SK-N-SH (cell line): ENCODE data around the gene C1QTNF9. TPM values are rescaled to one million over a fixed set of nuclear protein-coding genes. Genes with fewer than 3 reads are reported as not detected.

Source experiments
- CTCF ChIA-PET: fragments of 300-600, 350-600 bp; formaldehyde crosslinking; extraction: SDS; loops from one replicate; lab custom pipeline; 2021; lab: Yijun Ruan, JAX
- POLR2A ChIA-PET: fragments of 350-600 bp; sonication (Branson Sonifier 250); formaldehyde crosslinking; extraction: SDS; loops from one replicate; lab custom pipeline; 2020; ENCODE audit warnings: antibody characterized with exemption, inconsistent platforms; lab: Yijun Ruan, JAX
- DNase-seq: peaks from one replicate; pipeline ENCODE4 v3.0.0; 2012
- H2AFZ ChIP-seq: fragments of 200-600 bp; sonication (generic); 2 replicates; pipeline ENCODE4 v1.8.1; 2016; ENCODE audit warnings: antibody characterized with exemption, mild to moderate bottlenecking, low read depth
- H3F3A ChIP-seq: fragments of 200-600 bp; sonication (generic); replicated peaks from 2 replicates; pipeline ENCODE3; 2016; ENCODE audit warnings: antibody characterized with exemption, mild to moderate bottlenecking; ENCODE audit not compliant: insufficient read depth
- H3K27ac ChIP-seq, 2 experiments: fragments of 200-500 bp in 1 of 2; fragments of 200-600 bp in 1 of 2; sonication (Bioruptor generic) in 1 of 2; sonication (generic), shearing (Covaris generic) in 1 of 2; 2 replicates each; pipeline versions ENCODE4 v1.5.1 to v1.6.1; 2014 to 2016; ENCODE audit warnings: low read depth in 2 of 2, inconsistent platforms in 1 of 2, low read length in 1 of 2, mild to moderate bottlenecking in 1 of 2, mixed read lengths in 1 of 2
- H3K27me3 ChIP-seq: fragments of 200-600 bp; sonication (generic), shearing (Covaris generic); 2 replicates; pipeline ENCODE4 v1.6.1; 2016; ENCODE audit warnings: mixed run types; ENCODE audit not compliant: insufficient read depth
- H3K36me3 ChIP-seq, 2 experiments: fragments of 200-500 bp in 1 of 2; fragments of 200-600 bp in 1 of 2; sonication (Bioruptor generic) in 1 of 2; sonication (generic) in 1 of 2; replicated peaks in 1 of 2; 2 replicates each; pipeline versions ENCODE3 to v1.5.1; 2014 to 2016; ENCODE audit warnings: low read length in 1 of 2, mild to moderate bottlenecking in 1 of 2; ENCODE audit not compliant: insufficient read depth in 2 of 2, control insufficient read depth in 1 of 2
- H3K4me1 ChIP-seq, 2 experiments: fragments of 200-500 bp in 1 of 2; fragments of 200-600 bp in 1 of 2; sonication (Bioruptor generic) in 1 of 2; sonication (generic), shearing (Covaris generic) in 1 of 2; 2 replicates each; pipeline versions ENCODE4 v1.5.1 to v1.6.1; 2014 to 2016; ENCODE audit warnings: low read depth in 1 of 2, low read length in 1 of 2, mixed run types in 1 of 2; ENCODE audit not compliant: insufficient read depth in 2 of 2, control insufficient read depth in 1 of 2
- H3K4me2 ChIP-seq: fragments of 200-600 bp; sonication (generic), shearing (Covaris generic); 2 replicates; pipeline ENCODE4 v1.6.1; 2017; ENCODE audit warnings: mixed run types
- H3K4me3 ChIP-seq, 2 experiments: fragments of 200-500 bp in 1 of 2; fragments of 200-600 bp in 1 of 2; sonication (Bioruptor generic) in 1 of 2; sonication (generic), shearing (Covaris generic) in 1 of 2; 2 replicates each; pipeline versions ENCODE4 v1.5.1 to v1.8.1; 2014 to 2016; ENCODE audit warnings: low read depth in 2 of 2, inconsistent platforms in 1 of 2, low read length in 1 of 2, mild to moderate bottlenecking in 1 of 2, mixed read lengths in 1 of 2, moderate library complexity in 1 of 2
- H3K79me2 ChIP-seq: fragments of 200-600 bp; sonication (generic); 2 replicates; pipeline ENCODE4 v1.8.1; 2017; ENCODE audit warnings: mild to moderate bottlenecking; ENCODE audit not compliant: insufficient read depth
- H3K9ac ChIP-seq: fragments of 200-600 bp; sonication (generic); 2 replicates; pipeline ENCODE4 v1.6.1; 2017; ENCODE audit warnings: mixed run types
- H3K9me2 ChIP-seq: fragments of 200-600 bp; sonication (generic); 2 replicates; pipeline ENCODE4 v1.6.1; 2017; ENCODE audit warnings: mixed run types
- H3K9me3 ChIP-seq: fragments of 200-600 bp; sonication (generic); 2 replicates; pipeline ENCODE4 v1.6.1; 2017; ENCODE audit warnings: mixed run types, mild to moderate bottlenecking, moderate library complexity
- H4K20me1 ChIP-seq: fragments of 200-600 bp; sonication (generic); 2 replicates; pipeline ENCODE4 v1.6.1; 2017; ENCODE audit warnings: mild to moderate bottlenecking, mixed run types; ENCODE audit not compliant: insufficient read depth
- CHD2 ChIP-seq: fragments of 150-350 bp; IDR thresholded peaks from 2 replicates; pipeline ENCODE4 v1.6.1; 2018; ENCODE audit warnings: low read length; ENCODE audit not compliant: partially characterized antibody
- ELF1 ChIP-seq: IDR thresholded peaks from 2 replicates; pipeline ENCODE4 v1.4.0; 2012
- EP300 ChIP-seq, 2 experiments: IDR thresholded peaks; 2 replicates each; pipeline versions ENCODE4 v1.4.0 to v1.6.1; 2012; ENCODE audit warnings: borderline replicate concordance in 1 of 2, low read depth in 1 of 2, low read length in 1 of 2
- FOSL2 ChIP-seq: IDR thresholded peaks from 2 replicates; pipeline ENCODE4 v1.4.0; 2012; ENCODE audit warnings: low read depth, mild to moderate bottlenecking, moderate library complexity, borderline replicate concordance
- FOXJ3 ChIP-seq: sonication (generic); formaldehyde crosslinking; IDR thresholded peaks from 2 replicates; pipeline ENCODE4 v1.5.1; 2020; ENCODE audit warnings: mild to moderate bottlenecking, missing genetic modification reagents
- FOXM1 ChIP-seq: IDR thresholded peaks from 2 replicates; pipeline ENCODE4 v1.4.0; 2012; ENCODE audit warnings: low read depth, mild to moderate bottlenecking
- MEF2A ChIP-seq: IDR thresholded peaks from 2 replicates; pipeline ENCODE4 v1.4.0; 2012; ENCODE audit warnings: low read depth, borderline replicate concordance
- NFIC ChIP-seq: IDR thresholded peaks from 2 replicates; pipeline ENCODE4 v1.4.0; 2012; ENCODE audit warnings: borderline replicate concordance
- PBX3 ChIP-seq: IDR thresholded peaks from 2 replicates; pipeline ENCODE4; 2012
- RAD21 ChIP-seq: IDR thresholded peaks from 2 replicates; pipeline ENCODE4 v1.6.1; 2012; ENCODE audit warnings: mild to moderate bottlenecking, low read length
- RCOR1 ChIP-seq: fragments of 150-350 bp; IDR thresholded peaks from 2 replicates; pipeline ENCODE4 v1.6.1; 2017; ENCODE audit warnings: antibody characterized with exemption, low read length
- REST ChIP-seq: IDR thresholded peaks from 2 replicates; pipeline ENCODE4 v1.6.1; 2012; ENCODE audit warnings: mild to moderate bottlenecking, low read depth, low read length, moderate library complexity
- RXRA ChIP-seq: IDR thresholded peaks from 2 replicates; pipeline ENCODE4 v1.4.0; 2012; ENCODE audit warnings: low read depth, mild to moderate bottlenecking, borderline replicate concordance
- SIN3A ChIP-seq: IDR thresholded peaks from 2 replicates; pipeline ENCODE4 v1.6.1; 2012; ENCODE audit warnings: low read depth, mild to moderate bottlenecking, low read length, moderate library complexity, borderline replicate concordance
- TAF1 ChIP-seq: IDR thresholded peaks from 2 replicates; pipeline ENCODE4 v1.6.1; 2012; ENCODE audit warnings: low read depth, mild to moderate bottlenecking, low read length, moderate library complexity, borderline replicate concordance
- YY1 ChIP-seq: IDR thresholded peaks from 2 replicates; pipeline ENCODE4 v1.4.0; 2012; ENCODE audit warnings: low read depth, mild to moderate bottlenecking
- ZBTB33 ChIP-seq: IDR thresholded peaks from 2 replicates; pipeline ENCODE4 v1.4.0; 2012; ENCODE audit warnings: low read depth, borderline replicate concordance
- WGBS: methylation state at CpG from one replicate; pipeline ENCODE4 v1.1.6; 2017; ENCODE audit warnings: low lambda C conversion rate; 5-methylcytosine and 5-hydroxymethylcytosine counted together
- polyA plus RNA-seq, 3 experiments: library from polyadenylated mRNA; depleted of rRNA; stranded (reverse); fragments of >200 nt; gene quantifications; 2 replicates each; pipeline ENCODE4 v1.2.3, GENCODE V29; 2012

Gene C1QTNF9
- polyA plus RNA-seq, 1 of the 3 experiments (the other 2 are of a cell fraction), result not detected

GRCh38 chr13:24290280-24290932 is 19.0 kb upstream of the C1QTNF9 start:
- no peak overlapping the region for H3K4me3 ChIP-seq
- peaks cover 3 to 11% of the 10 kb centered on the region in 2 experiments for H3K36me3 ChIP-seq
- H3K9me3 ChIP-seq, result no peaks in the 10 kb centered on the region
- 91% methylated on average over 11 of the region's 20 CpGs for WGBS
- CTCF ChIA-PET, result no interaction called here
- H3F3A ChIP-seq, result no peaks in the 10 kb centered on the region
- no peak for DNase-seq
- peaks cover 0 to 12% of the 10 kb centered on the region in 2 experiments; a peak in 2 of 4 replicates for H3K4me1 ChIP-seq
- H3K9ac ChIP-seq, result no peak overlapping the region
- TF ChIP-seq EP300 (IDR thresholded peaks at IDR 0.05; ENCODE audit: borderline replicate concordance in 1 of 2, low read depth in 1 of 2, low read length in 1 of 2) (no peak), FOXM1 (no peak)
- no peaks in the 10 kb centered on the region for H4K20me1 ChIP-seq
- no peaks in the 10 kb centered on the region for H3K79me2 ChIP-seq
- H3K27ac ChIP-seq, result no peak overlapping the region
- H3K9me2 ChIP-seq, result no peaks in the 10 kb centered on the region
- H2AFZ ChIP-seq, result no peak overlapping the region
- POLR2A ChIA-PET, result no interaction called here
- no peaks in the 10 kb centered on the region for H3K27me3 ChIP-seq
- H3K4me2 ChIP-seq, result no peak overlapping the region

- Histone ChIP-seq H3K4me3 (no peak overlapping the region), H3K36me3 (peaks cover 3 to 11% of the 10 kb centered on the region in 2 experiments), H3K4me2 (no peak overlapping the region), H4K20me1 (no peaks in the 10 kb centered on the region), H2AFZ (no peak overlapping the region), H3K79me2 (no peaks in the 10 kb centered on the region), H3K27me3 (no peaks in the 10 kb centered on the region), H3F3A (no peaks in the 10 kb centered on the region), H3K9ac (no peak overlapping the region), H3K9me2 (no peaks in the 10 kb centered on the region), H3K9me3 (no peaks in the 10 kb centered on the region), H3K27ac (no peak overlapping the region), H3K4me1 (peaks cover 0 to 12% of the 10 kb centered on the region in 2 experiments; a peak in 2 of 4 replicates)
- ChIA-PET POLR2A (no interaction called here), CTCF (interaction anchor here (1.1 kb wide), 1 partner anchor 9 kb away, joined by 3 read pairs; no protein-coding TSS in a partner anchor)
- WGBS, result 94% methylated on average over 6 of the region's 6 CpGs
- TF ChIP-seq CHD2 (no peak), RXRA (no peak), FOXJ3 (no peak), SIN3A (no peak), REST (no peak), RCOR1 (no peak), EP300 (IDR thresholded peaks at IDR 0.05; ENCODE audit: borderline replicate concordance in 1 of 2, low read depth in 1 of 2, low read length in 1 of 2) (no peak), TAF1 (no peak), NFIC (no peak), ZBTB33 (no peak), FOSL2 (no peak), MEF2A (no peak), ELF1 (no peak), YY1 (no peak), PBX3 (no peak), FOXM1 (no peak), RAD21 (no peak)
- DNase-seq, result no peak
Measured at GRCh38 chr13:24292481-24292880, 16.9 kb upstream of the C1QTNF9 start.
